Ovary (tissue), 3 donors: ENCODE measurements around the gene DSCAM.

ENCODE experiments used
- EP300 ChIP-seq: sonication (generic); formaldehyde crosslinking; IDR thresholded peaks from one replicate; pipeline ENCODE4 v1.6.1; 2017; ENCODE audit warnings: antibody characterized with exemption
- POLR2A ChIP-seq: fragments of 450-650 bp; IDR thresholded peaks from one replicate; pipeline ENCODE4 v1.6.1; 2017; ENCODE audit warnings: antibody characterized with exemption, mild to moderate bottlenecking, moderate library complexity
- TF ChIP-seq, protein P1 (sequence below), 3 donors: fragments of 450-650 bp in 2 of 3; fragments of 200-600 bp in 1 of 3; IDR thresholded peaks; one replicate each; pipeline versions ENCODE4 v1.5.1 to v1.8.0; 2016 to 2022; ENCODE audit warnings: antibody characterized with exemption in 3 of 3, mild to moderate bottlenecking in 1 of 3
- donor health status: DM: no; HTN: no; CAD: no.

DNA sequence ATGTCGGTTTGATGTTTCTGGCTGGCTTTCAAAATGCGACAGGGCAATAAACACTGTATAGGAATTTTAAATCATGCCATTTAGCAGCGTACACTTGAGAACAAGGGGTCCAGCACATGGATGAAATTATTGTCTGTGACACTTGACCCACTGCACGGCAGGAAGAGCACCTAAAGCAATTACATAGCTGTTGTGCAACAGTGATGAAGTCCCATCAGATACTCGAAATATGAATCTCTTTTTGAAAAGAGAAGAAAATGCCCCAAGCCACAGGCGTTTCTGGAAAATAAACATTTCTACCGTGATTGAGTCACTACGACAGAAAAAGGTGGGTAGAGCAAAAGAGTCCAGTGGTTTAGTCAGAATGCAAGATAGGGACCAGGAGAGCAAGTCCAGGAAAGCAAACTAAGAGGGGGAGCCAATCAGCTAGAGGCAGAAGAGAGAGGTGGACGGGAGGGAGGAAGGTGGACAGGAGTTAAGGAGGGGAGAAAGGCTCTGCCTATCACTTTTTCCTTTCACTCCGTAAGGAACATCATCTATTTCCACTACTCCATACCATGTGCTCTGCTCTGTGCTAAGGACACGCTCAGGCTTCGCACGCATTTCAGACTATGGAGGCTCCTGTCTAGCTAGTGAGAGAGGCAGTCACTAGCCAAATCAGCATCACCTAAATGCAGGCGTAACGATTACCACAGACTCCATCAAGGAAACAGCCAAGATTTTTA, 6.4 kb downstream of the DSCAM start:
- TF ChIP-seq, protein P1, sequence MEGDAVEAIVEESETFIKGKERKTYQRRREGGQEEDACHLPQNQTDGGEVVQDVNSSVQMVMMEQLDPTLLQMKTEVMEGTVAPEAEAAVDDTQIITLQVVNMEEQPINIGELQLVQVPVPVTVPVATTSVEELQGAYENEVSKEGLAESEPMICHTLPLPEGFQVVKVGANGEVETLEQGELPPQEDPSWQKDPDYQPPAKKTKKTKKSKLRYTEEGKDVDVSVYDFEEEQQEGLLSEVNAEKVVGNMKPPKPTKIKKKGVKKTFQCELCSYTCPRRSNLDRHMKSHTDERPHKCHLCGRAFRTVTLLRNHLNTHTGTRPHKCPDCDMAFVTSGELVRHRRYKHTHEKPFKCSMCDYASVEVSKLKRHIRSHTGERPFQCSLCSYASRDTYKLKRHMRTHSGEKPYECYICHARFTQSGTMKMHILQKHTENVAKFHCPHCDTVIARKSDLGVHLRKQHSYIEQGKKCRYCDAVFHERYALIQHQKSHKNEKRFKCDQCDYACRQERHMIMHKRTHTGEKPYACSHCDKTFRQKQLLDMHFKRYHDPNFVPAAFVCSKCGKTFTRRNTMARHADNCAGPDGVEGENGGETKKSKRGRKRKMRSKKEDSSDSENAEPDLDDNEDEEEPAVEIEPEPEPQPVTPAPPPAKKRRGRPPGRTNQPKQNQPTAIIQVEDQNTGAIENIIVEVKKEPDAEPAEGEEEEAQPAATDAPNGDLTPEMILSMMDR (IDR thresholded peaks at IDR 0.05) = no peak
- TF ChIP-seq POLR2A (no peak), EP300 (no peak)
